HUDEP-2 (cell line): ENCODE data around the gene DMRT1.

Source experiments
- DNase-seq, 76 experiments: peaks; one replicate each; lab custom pipeline; 2025; ENCODE audit not compliant: unreplicated experiment in 76 of 76; lab: John Stamatoyannopoulos, UW

DMRT1 gene

GRCh38 chr9:841371-842209, at the start of gene DMRT1:
TSS of gene DMRT1 (plus strand) at chr9:841697. CDS start at chr9:841839, 142 bp downstream.
- DNase-seq, result no peak

GRCh38 chr9:792331-793260, 48.9 kb upstream of the DMRT1 start:
- no peak for DNase-seq

GRCh38 chr9:794386-794785, 47.1 kb upstream of the DMRT1 start:
- DNase-seq, result no peak

DNA sequence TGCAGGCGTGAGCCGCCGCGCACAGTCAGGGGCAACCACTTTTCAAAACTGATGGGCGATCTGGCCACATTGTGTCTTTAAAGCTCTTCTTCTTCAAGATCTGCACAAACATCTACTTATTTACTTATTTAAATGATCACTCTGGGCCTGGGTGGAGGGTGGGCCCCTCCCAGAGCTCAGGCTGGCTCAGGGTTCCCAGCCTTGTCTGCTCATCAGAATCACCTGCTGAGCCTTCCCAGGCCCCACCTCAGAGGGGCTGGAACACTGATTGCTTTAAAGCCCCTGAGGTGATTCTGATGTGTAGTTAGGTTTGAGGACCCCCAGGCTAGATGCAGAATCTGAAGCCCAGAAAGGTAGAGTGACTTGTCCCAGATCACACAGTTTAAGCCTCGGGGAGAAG, 45.6 kb upstream of the DMRT1 start:
- no peak for DNase-seq

GRCh38 chr9:800591-801150, 40.8 kb upstream of the DMRT1 start:
- no peak for DNase-seq

DNA sequence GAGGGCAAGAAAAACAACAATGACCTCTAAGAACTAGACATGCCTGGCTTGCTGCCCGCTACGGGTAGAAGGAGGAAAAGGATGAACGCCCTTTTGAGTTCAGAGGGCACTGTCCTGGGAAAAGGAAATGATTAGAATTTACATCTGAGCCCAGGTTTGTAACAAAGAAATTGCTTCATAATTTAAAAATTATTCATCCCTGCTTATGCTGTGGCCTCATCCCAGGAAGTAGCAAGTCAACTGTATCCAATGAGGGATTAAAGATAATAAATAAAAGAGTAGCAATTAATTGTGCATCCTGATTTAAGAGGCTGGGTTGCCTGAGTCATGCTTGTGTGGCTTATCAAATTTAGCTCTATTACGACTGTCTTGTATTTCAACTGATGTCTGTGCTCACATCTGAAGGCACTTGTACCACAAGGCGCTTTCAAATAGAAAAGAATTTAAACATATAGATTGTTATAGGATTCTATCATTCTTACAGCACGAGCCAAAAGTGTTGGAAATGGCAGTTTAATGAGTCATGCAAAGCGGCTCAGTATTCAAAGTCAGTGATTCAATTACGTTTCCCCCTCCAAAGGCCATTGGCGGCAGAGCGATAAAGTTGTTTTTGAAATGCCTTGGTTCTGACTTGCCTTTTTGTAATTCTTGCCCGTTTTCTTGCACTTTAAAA, 40.0 kb upstream of the DMRT1 start:
- DNase-seq, result no peak

- no peak for DNase-seq
Observed at GRCh38 chr9:804026-804425, 37.5 kb upstream of the DMRT1 start.

DNA sequence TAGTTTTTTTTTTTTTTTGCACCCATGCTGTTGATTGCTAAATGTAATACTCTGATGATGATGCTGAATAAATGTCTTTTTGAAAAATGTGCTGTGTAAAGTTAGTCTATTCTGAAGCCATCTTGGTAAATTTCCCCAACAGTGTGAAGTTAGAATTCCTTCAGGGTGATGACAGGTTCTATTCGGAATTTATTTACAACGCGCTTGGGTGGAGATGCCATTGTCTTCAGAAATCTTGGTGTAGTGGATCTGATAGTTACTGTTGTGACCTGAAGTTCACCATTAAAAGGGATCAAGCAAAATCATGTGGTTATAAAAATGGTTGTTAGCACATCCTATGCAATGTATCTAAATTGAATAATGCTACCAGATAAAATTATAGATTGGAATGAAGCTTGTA, 36.3 kb upstream of the DMRT1 start:
- DNase-seq, result no peak

DNA sequence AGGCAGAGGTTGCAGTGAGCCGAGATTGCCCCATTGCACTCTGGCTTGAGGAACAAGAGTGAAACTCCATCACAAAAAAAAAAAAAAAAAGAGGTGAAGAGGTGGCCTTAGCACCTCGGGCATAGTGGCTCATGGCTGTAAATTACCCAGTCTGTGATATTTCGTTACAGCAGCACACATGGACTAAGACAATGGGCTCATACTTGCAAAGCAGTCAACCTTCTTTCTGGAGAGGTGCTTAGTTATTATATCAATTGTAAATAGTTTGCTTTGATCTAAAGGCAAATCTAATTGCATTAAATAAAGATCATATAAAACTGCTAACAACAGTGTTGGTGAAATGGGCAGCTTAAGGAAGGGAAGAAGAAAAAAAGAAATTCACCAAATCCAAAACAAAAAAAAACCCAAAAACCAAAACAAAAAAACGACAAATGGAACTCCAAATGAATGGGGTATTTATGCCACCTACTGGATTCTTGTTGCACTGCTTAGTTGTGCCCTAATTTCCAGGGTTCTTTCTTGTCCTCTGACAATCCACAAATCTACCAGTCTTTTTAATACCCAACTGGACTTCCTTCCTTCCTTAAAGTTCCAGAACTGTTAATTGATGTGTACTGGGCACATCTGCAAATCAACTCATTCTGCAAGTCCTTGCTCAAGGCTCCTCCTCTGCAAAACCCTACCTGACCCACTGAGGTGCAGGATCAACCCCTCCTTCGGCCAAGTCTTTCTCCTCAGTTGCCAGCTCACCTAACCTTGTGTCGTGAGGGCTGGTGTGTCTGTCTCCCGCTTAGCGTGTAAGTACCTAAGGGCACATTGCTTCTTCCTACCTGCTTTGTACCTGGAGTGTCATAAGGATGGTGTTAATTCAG, 35.0 kb upstream of the DMRT1 start:
- DNase-seq, result peak in 7 of 76 experiments; percentile 0 to 10 (median 4)

DNA sequence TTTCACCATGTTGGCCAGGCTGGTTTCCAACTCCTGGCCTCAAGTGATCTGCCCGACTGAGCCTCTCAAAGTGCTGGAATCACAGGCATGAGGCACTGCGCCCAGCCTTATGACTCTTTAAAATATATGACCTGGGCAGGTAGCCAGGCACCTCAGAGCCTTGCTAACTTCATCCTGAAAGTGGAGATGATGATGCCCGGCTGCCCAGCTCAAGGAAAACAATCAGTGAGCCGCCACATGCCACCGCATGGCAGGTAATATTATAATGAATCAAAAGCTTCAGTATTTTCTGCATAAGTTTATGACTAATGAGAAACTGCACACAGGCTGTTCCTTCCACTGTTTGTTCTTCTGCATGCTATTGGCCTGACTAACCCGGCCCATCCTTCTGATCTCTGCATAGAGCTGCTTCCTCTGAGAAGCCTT, 30.4 kb upstream of the DMRT1 start:
- no peak for DNase-seq

DNA sequence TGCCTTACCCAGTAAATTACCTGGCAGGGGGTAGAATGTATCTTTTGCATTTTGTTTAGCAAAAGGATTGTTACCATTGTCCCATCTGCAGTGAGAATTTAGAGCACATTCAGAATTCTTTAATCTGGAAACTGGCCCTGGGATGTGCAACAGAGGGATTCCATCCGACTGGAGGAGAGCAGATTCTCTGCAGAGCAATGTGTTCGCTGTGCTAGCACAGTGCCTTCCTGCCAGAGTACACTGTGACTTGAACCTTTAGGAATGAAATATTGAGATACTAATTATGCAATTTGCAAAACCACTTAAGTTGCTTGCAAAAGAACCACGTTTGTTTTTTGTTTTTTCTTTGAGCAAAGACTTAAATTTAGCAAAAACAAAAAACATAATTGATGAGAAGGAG, 22.5 kb upstream of the DMRT1 start:
- no peak for DNase-seq

- DNase-seq, result no peak
Observed at GRCh38 chr9:826500-827280, 14.8 kb upstream of the DMRT1 start.

- no peak for DNase-seq
Observed at GRCh38 chr9:840343-840742, 1.2 kb upstream of the DMRT1 start.

DNA sequence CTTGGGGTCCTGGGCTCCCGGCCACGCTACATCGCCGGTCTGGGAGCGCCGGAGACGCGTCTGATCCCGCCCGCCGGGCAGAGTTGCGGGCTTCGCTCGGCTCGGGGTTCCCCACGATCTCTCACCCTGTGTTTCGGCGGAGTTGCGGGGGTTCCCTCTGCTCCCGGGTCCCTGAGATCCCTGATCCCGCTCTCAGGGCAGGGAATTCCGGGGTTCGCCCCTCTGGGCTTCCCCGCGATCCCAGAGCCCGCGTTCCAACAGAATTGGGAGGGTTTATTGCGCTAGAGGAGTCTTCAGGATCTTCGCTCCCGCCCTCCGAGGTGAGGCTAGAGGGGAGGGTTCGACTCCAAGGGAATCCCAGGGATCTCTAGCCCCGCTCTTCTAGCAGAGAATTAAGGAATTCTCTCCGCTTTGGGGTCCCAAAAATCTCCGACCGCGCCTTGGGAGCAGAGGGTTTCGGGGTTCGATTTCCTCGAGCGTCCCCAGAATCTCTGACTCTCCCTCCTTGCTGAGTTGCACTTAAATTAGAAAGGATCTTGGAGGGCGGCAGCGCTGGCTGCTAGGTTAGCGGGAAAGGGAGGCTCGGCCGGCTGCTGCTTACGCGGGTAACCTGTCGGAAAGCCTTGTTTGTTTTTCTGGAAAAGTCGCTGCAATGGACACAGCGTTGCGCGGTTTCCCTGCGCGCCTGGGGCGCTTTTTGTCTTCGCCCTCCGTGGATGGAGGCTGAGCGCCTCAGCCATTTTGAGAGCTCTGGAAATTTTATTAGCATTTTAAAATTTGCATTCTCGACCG, 1.3 kb downstream of the DMRT1 start:
- no peak for DNase-seq

DNA sequence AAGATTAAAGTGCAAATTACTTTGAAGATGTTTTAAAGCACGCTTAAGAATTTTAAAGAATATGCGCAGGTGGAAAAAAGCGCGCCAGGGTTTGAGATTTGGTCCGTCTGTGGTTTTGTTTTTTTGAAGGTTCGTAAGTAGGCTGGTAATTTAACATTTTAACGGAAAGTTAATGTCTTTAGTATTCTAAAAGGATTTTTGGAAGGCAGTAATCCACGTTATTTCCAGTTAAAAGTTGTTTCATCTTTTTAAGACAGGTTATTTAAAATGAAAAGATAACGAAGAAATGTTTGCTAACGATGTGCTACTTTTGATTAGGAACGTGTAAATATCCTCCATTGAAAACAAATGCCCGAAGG, 1.9 kb downstream of the DMRT1 start:
- DNase-seq, result no peak

DNA sequence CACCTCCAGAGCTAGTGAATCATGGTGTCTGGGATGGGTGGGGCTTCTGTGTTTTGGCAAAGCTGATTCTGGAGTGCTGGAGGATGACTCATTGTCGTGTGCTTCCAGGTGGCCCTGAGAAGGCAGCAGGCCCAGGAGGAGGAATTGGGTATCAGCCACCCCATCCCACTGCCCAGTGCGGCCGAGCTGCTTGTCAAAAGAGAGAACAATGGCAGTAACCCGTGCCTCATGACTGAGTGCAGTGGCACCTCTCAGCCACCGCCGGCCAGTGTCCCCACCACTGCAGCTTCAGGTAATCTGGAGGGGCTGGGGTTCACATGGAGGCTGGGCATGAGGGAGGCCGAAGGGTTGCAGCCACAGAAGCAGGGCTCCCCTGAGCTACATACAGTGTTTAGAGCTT, 5.4 kb downstream of the DMRT1 start:
- no peak for DNase-seq

DNA sequence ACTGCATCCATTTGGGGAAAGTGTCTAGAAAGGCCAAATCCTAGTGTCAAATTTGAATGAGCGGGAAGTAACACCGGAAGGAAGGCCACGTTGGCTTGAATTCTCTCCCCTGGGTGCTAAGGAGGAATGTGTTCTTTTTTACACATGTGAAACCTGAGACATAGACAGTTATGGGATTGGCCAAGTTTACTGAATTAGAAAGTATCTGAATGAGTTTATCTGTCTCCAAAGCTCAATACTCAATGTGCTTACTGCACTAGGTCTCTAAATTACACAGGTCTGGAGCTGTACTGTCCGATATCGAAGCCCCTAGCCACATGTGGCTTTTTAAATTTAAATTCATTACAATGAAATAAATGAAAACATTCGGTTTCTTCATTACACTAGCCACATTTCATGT, 6.0 kb downstream of the DMRT1 start:
- DNase-seq, result no peak

DNA sequence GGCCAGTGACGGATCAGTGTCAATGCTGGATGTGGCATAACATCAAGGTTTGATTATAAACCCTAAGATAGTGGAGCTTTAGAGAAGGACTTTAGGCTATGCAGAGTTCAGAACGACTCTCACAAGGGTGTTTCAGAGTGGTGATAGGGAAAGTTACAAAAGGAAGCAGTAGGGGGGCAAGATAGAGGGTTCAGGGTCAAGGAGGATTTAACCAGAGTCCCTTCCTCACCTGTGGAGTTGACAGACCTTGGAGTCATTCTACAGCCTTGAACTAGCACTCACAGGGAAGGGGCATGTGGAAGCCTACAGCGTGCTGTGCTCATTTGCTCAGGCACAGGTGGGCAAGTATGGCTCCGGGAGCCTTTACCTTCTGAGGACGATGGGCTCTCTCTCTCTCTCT, 7.9 kb downstream of the DMRT1 start:
- no peak for DNase-seq
